HL-60 (cell line): Measurements from ENCODE around the gene H19.

ENCODE experiments used
- CTCF ChIP-seq: IDR thresholded peaks from one replicate; pipeline ENCODE4 v1.5.1; 2011; ENCODE audit warnings: low read length, control low read depth, inconsistent platforms; ENCODE audit not compliant: insufficient read depth
- REST ChIP-seq: IDR thresholded peaks from 2 replicates; pipeline ENCODE4 v1.6.1; 2012; ENCODE audit warnings: low read depth; ENCODE audit not compliant: insufficient replicate concordance

GRCh38 chr11:1988174-1988573, 9.5 kb downstream of the H19 start:
- TF ChIP-seq CTCF, result no peak
- no peak for TF ChIP-seq REST
